Tibial artery (tissue), 4 donors: ENCODE data around the gene DPM3.
A peak's percentile ranks its signal among the peaks of the same experiment; 100 is the strongest.
"Not testable (repeated sequence)": the region's sequence is repeated elsewhere in the genome, so short reads cannot be mapped to it uniquely, and the experiment has no call there.

Experiments used
- DNase-seq, 2 donors: peaks; one replicate each; pipeline ENCODE4 v3.0.0-alpha.2; 2019
- H3K27ac ChIP-seq, 2 donors: fragments of 200-600 bp; sonication (generic) in 1 of 2; 1 replicate in 1 of 2; 2 replicates in 1 of 2; pipeline ENCODE4 v1.5.1; 2018 to 2019; ENCODE audit warnings: mild to moderate bottlenecking in 1 of 2
- H3K27me3 ChIP-seq, 2 donors: fragments of 200-600 bp; sonication (generic) in 1 of 2; one replicate each; pipeline versions ENCODE4 v1.5.1 to v1.6.0; 2016 to 2019
- H3K36me3 ChIP-seq, 3 donors: fragments of 200-600 bp; sonication (generic) in 2 of 3; one replicate each; pipeline ENCODE4 v1.5.1; 2016 to 2019; ENCODE audit warnings: mild to moderate bottlenecking in 2 of 3
- H3K4me1 ChIP-seq, 4 donors: fragments of 200-600 bp; sonication (generic) in 2 of 4; 1 replicate in 3 of 4; 2 replicates in 1 of 4; pipeline ENCODE4 v1.5.1; 2016 to 2019
- H3K4me3 ChIP-seq, 2 donors: fragments of 200-600 bp; sonication (generic) in 1 of 2; 1 replicate in 1 of 2; 2 replicates in 1 of 2; pipeline ENCODE4 v1.5.1; 2018 to 2019; ENCODE audit warnings: mild to moderate bottlenecking in 2 of 2
- H3K9me3 ChIP-seq, 3 donors: fragments of 200-600 bp; sonication (generic) in 1 of 3; one replicate each; pipeline ENCODE4 v1.5.1; 2016 to 2019
- CTCF ChIP-seq, 2 experiments: fragments of 200-600 bp in 1 of 2; fragments of 450-650 bp in 1 of 2; IDR thresholded peaks; one replicate each; pipeline ENCODE4 v1.5.1; 2017 to 2019; ENCODE audit warnings: antibody characterized with exemption in 2 of 2, mild to moderate bottlenecking in 1 of 2, moderate library complexity in 1 of 2
- intact Hi-C: fragments of 100-400 bp; cut with DNase I; formaldehyde crosslinking; loops from one replicate; pipeline ENCODE4 v1.15.0; 2023; ENCODE audit warnings: low total_unique reads

DPM3 gene

GRCh38 chr1:155160128-155160527 is 19.8 kb upstream of the DPM3 start:
- TF ChIP-seq CTCF (IDR thresholded peaks at IDR 0.05): no peak
- no peaks in the 10 kb centered on the region for H3K4me1 ChIP-seq
- H3K27ac ChIP-seq: no peak overlapping the region
- peak in 1 of 2 donors; percentile 37 for DNase-seq
- no peak overlapping the region for H3K4me3 ChIP-seq
- no peaks in the 10 kb centered on the region for H3K27me3 ChIP-seq
- intact Hi-C loops: loop anchor here (2.0 kb wide), 1 partner anchor 59 kb away; no protein-coding TSS in a partner anchor
- H3K36me3 ChIP-seq: no peaks in the 10 kb centered on the region
- H3K9me3 ChIP-seq: no peaks in the 10 kb centered on the region

- H3K4me1 ChIP-seq: no peaks in the 10 kb centered on the region
- H3K27ac ChIP-seq: no peak overlapping the region
- no peak for TF ChIP-seq CTCF (IDR thresholded peaks at IDR 0.05)
- H3K4me3 ChIP-seq: no peak overlapping the region
- no peaks in the 10 kb centered on the region for H3K9me3 ChIP-seq
- no peaks in the 10 kb centered on the region for H3K27me3 ChIP-seq
- intact Hi-C loops: no loop called here
- DNase-seq: peak in 1 of 2 donors; percentile 10
- no peaks in the 10 kb centered on the region for H3K36me3 ChIP-seq
Measured at GRCh38 chr1:155158991-155159390, 18.7 kb upstream of the DPM3 start.

- H3K9me3 ChIP-seq, H3K36me3 ChIP-seq, DNase-seq, H3K27me3 ChIP-seq, intact Hi-C loops, H3K27ac ChIP-seq, H3K4me3 ChIP-seq, H3K4me1 ChIP-seq: not testable (repeated sequence)
Measured at GRCh38 chr1:155155996-155156643, 15.8 kb upstream of the DPM3 start.

- H3K36me3 ChIP-seq: no peaks in the 10 kb centered on the region
- peaks cover 0 to 2% (median 0%) of the 10 kb centered on the region in 4 donors for H3K4me1 ChIP-seq
- H3K9me3 ChIP-seq: no peaks in the 10 kb centered on the region
- H3K27me3 ChIP-seq: peaks cover 0 to 19% of the 10 kb centered on the region in 2 donors
- no peak for DNase-seq
- no peak overlapping the region for H3K27ac ChIP-seq
- no peak for TF ChIP-seq CTCF (IDR thresholded peaks at IDR 0.05)
- no peak overlapping the region for H3K4me3 ChIP-seq
- intact Hi-C loops: no loop called here
Measured at GRCh38 chr1:155145491-155145890, 5.2 kb upstream of the DPM3 start.

GRCh38 chr1:155141749-155142148 is 1.4 kb upstream of the DPM3 start:
- H3K4me1 ChIP-seq: peaks cover 0 to 28% (median 20%) of the 10 kb centered on the region in 4 donors
- H3K4me3 ChIP-seq: no peak overlapping the region
- DNase-seq: peak in 1 of 2 donors; percentile 2
- H3K27me3 ChIP-seq: peaks cover 0 to 8% of the 10 kb centered on the region in 2 donors
- no peak overlapping the region for H3K27ac ChIP-seq
- intact Hi-C loops: no loop called here
- no peaks in the 10 kb centered on the region for H3K9me3 ChIP-seq
- H3K36me3 ChIP-seq: no peaks in the 10 kb centered on the region
- no peak for TF ChIP-seq CTCF (IDR thresholded peaks at IDR 0.05)

- intact Hi-C loops: no loop called here
- Histone ChIP-seq H3K4me1 (peaks cover 0 to 31% (median 25%) of the 10 kb centered on the region in 4 donors), H3K27ac (peak overlapping the region; percentile 90 to 92), H3K9me3 (no peaks in the 10 kb centered on the region), H3K4me3 (peak overlapping the region; percentile 67 to 85), H3K36me3 (no peaks in the 10 kb centered on the region), H3K27me3 (no peaks in the 10 kb centered on the region)
- no peak for DNase-seq
- no peak for TF ChIP-seq CTCF (IDR thresholded peaks at IDR 0.05)
Measured at GRCh38 chr1:155140630-155140953, 261 bp upstream of the DPM3 start.
